GM12873 (cell line): ENCODE results near the gene FHIT.

Source experiments
- CTCF ChIP-seq: IDR thresholded peaks from 2 replicates; pipeline ENCODE4 v1.5.1; 2012; ENCODE audit warnings: low read depth, mild to moderate bottlenecking, moderate library complexity, low read length, control low read depth; ENCODE audit not compliant: insufficient read depth; ENCODE audit errors: missing control alignments

FHIT gene

DNA sequence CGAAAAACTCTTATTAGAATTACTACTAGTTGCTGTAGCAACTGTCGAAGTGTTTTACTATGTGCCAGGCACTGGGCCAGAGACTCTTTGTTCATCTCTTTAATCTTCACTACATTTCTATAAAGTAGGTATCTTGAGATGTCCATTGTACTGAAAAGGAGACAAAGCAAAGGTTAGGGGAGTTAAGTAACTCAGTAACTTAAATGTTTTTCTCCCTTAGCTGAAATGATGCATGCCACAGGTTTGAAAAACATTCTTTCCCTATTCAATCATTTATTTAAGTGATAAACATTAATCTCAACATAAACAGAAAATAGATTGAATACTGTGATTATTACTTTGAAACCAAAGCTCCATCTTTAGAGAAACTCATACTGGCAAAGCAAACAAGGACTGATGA lies 776.2 kb downstream of the FHIT start:
- TF ChIP-seq CTCF, result no peak

GRCh38 chr3:60469481-60469880 lies 781.8 kb downstream of the FHIT start:
- TF ChIP-seq CTCF, result no peak

DNA sequence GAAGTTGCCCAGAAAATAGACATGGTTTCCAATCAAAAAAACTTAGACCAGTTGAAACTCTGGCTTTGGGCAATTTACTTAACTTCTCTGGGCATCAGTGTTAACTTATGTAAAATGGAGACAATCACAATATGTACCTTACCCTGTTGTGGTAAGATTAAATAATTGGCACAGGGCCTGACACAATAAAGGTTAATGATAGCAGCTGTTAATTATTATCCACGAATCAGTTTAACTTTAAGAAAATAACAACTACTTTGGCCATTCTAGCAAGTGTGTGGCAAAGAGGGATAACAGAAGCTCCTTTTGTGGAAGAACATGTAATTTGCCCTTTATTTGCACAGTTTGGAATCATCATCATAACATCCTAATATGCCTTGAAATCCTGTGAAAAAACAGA lies 787.6 kb downstream of the FHIT start:
- no peak for TF ChIP-seq CTCF

- TF ChIP-seq CTCF, result no peak
These were observed 790.0 kb downstream of the FHIT start for GRCh38 chr3:60461267-60461666.

DNA sequence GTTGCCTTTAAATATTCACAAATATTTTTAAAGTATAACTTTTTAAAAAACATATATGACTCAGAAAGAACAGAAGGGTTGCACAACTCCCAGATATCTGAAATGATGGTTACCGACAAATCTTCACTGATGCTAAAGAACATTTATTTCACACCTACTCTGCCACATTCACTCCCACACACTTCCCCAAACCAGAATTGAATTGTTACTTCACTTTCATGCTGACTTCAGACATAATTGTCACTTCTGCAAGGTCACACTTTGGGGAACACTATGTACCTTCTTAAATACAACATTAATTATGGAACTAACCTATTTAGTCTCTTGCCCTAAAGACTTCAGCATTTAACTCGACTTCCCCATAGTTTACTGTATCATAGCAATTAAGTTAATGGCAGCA lies 795.1 kb downstream of the FHIT start:
- TF ChIP-seq CTCF, result no peak

- TF ChIP-seq CTCF, result no peak
These were observed 797.9 kb downstream of the FHIT start for GRCh38 chr3:60453326-60453725.

- no peak for TF ChIP-seq CTCF
These were observed 802.6 kb downstream of the FHIT start for GRCh38 chr3:60448696-60449095.

- no peak for TF ChIP-seq CTCF
These were observed 805.8 kb downstream of the FHIT start for GRCh38 chr3:60445446-60445845.
